CD14-positive monocyte (primary cell): ENCODE measurements around the gene GSTA4. TPM values are rescaled to one million over a fixed set of nuclear protein-coding genes. Genes with fewer than 3 reads are reported as not detected.

Experiments used
- DNase-seq, 3 donors: peaks; one replicate each; pipeline ENCODE4 v3.0.0-alpha.2; 2011 to 2022
- H2AFZ ChIP-seq: 2 replicates; pipeline ENCODE4 v1.6.0; 2012; ENCODE audit warnings: mild to moderate bottlenecking, low read depth, low read length, inconsistent platforms; ENCODE audit not compliant: insufficient read depth, poor library complexity, severe bottlenecking
- H3K27ac ChIP-seq, 2 donors: 1 replicate in 1 of 2; 2 replicates in 1 of 2; pipeline ENCODE4 v1.5.1; 2012 to 2013; ENCODE audit warnings: low read length in 2 of 2, control low read depth in 1 of 2, inconsistent platforms in 1 of 2, low read depth in 1 of 2, mild to moderate bottlenecking in 1 of 2
- H3K27me3 ChIP-seq, 2 donors: one replicate each; pipeline versions ENCODE4 v1.6.0 to v1.6.1; 2011 to 2013; ENCODE audit warnings: low read length in 2 of 2; ENCODE audit not compliant: control insufficient read depth in 2 of 2, insufficient read depth in 2 of 2
- H3K36me3 ChIP-seq, 2 donors: replicated peaks in 1 of 2; 1 replicate in 1 of 2; 2 replicates in 1 of 2; pipeline versions ENCODE4 v1.5.1 to v1.6.1; 2012 to 2013; ENCODE audit warnings: low read length in 2 of 2, control low read depth in 1 of 2, inconsistent platforms in 1 of 2, mild to moderate bottlenecking in 1 of 2; ENCODE audit not compliant: insufficient read depth in 2 of 2, control insufficient read depth in 1 of 2
- H3K4me1 ChIP-seq, 2 donors: 1 replicate in 1 of 2; 2 replicates in 1 of 2; pipeline versions ENCODE4 v1.5.1 to v1.6.1; 2012 to 2013; ENCODE audit warnings: low read length in 2 of 2, control low read depth in 1 of 2, inconsistent platforms in 1 of 2, mild to moderate bottlenecking in 1 of 2, moderate library complexity in 1 of 2; ENCODE audit not compliant: insufficient read depth in 2 of 2, control insufficient read depth in 1 of 2
- H3K4me2 ChIP-seq: replicated peaks from 2 replicates; pipeline ENCODE3; 2012; ENCODE audit warnings: low read length, moderate library complexity, mild to moderate bottlenecking; ENCODE audit not compliant: poor library complexity, severe bottlenecking; ENCODE audit errors: extremely low read depth
- H3K4me3 ChIP-seq, 3 experiments: fragments of 200-600 bp in 1 of 3; sonication (generic) in 1 of 3; replicated peaks in 1 of 3; 1 replicate in 2 of 3; 2 replicates in 1 of 3; pipeline ENCODE4 v1.5.1; 2011 to 2013; ENCODE audit warnings: low read length in 3 of 3, mild to moderate bottlenecking in 3 of 3, control low read depth in 2 of 3, low read depth in 2 of 3, inconsistent platforms in 1 of 3, moderate library complexity in 1 of 3
- H3K79me2 ChIP-seq: 2 replicates; pipeline ENCODE4 v1.6.0; 2012; ENCODE audit warnings: mild to moderate bottlenecking, control low read depth, inconsistent platforms, low read length, moderate library complexity; ENCODE audit not compliant: insufficient read depth
- H3K9ac ChIP-seq: 2 replicates; pipeline ENCODE4 v1.6.0; 2017; ENCODE audit warnings: low read length, mild to moderate bottlenecking; ENCODE audit not compliant: insufficient read depth, poor library complexity, severe bottlenecking
- H3K9me3 ChIP-seq, 2 donors: replicated peaks in 1 of 2; 1 replicate in 1 of 2; 2 replicates in 1 of 2; pipeline versions ENCODE4 v1.5.1 to v1.6.1; 2012 to 2013; ENCODE audit warnings: low read length in 2 of 2, control low read depth in 1 of 2; ENCODE audit not compliant: control insufficient read depth in 1 of 2, insufficient read depth in 1 of 2
- H4K20me1 ChIP-seq: 2 replicates; pipeline ENCODE4 v1.6.0; 2012; ENCODE audit warnings: mild to moderate bottlenecking, low read length, control low read depth, moderate library complexity; ENCODE audit not compliant: insufficient read depth
- H3K27ac Mint-ChIP-seq, 7 donors: one replicate each; pipeline ENCODE4 v1.8.0; 2020; ENCODE audit warnings: mild to moderate bottlenecking in 7 of 7, mixed read lengths in 7 of 7, moderate library complexity in 6 of 7, inconsistent platforms in 2 of 7
- H3K27me3 Mint-ChIP-seq, 3 donors: one replicate each; pipeline ENCODE4 v1.8.0; 2021 to 2022; ENCODE audit warnings: low read depth in 3 of 3, mild to moderate bottlenecking in 3 of 3, mixed read lengths in 3 of 3, moderate library complexity in 3 of 3, inconsistent platforms in 1 of 3
- H3K36me3 Mint-ChIP-seq, 2 donors: one replicate each; pipeline ENCODE4 v1.8.0; 2020; ENCODE audit warnings: mixed read lengths in 2 of 2, inconsistent platforms in 1 of 2, mild to moderate bottlenecking in 1 of 2
- H3K4me1 Mint-ChIP-seq: one replicate; pipeline ENCODE4 v1.8.0; 2020; ENCODE audit warnings: mild to moderate bottlenecking, mixed read lengths
- H3K4me3 Mint-ChIP-seq, 2 donors: one replicate each; pipeline ENCODE4 v1.8.0; 2020; ENCODE audit warnings: mild to moderate bottlenecking in 2 of 2, mixed read lengths in 2 of 2, moderate library complexity in 1 of 2
- H3K9me3 Mint-ChIP-seq, 7 donors: one replicate each; pipeline ENCODE4 v1.8.0; 2020 to 2022; ENCODE audit warnings: mixed read lengths in 7 of 7, mild to moderate bottlenecking in 6 of 7, moderate library complexity in 6 of 7, inconsistent platforms in 2 of 7
- WGBS: methylation state at CpG from one replicate; pipeline ENCODE4 v1.1.5; 2013; ENCODE audit warnings: missing lambda C conversion rate; ENCODE audit not compliant: insufficient coverage; 5-methylcytosine and 5-hydroxymethylcytosine counted together
- intact Hi-C, 2 donors: fragments of 100-400 bp; cut with micrococcal nuclease; formaldehyde crosslinking; loops; one replicate each; pipeline versions ENCODE4 v1.15.0 to v1.15.1; 2023
- polyA plus RNA-seq, 3 donors: library from polyadenylated mRNA; depleted of rRNA in 1 of 3; unstranded in 2 of 3; stranded (reverse) in 1 of 3; fragments of 300-500 nt in 2 of 3; fragments of >200 nt in 1 of 3; fragmentation: Illumina TruSeq in 2 of 3; gene quantifications; 1 replicate in 2 of 3; 2 replicates in 1 of 3; pipeline ENCODE4 v1.2.3, GENCODE V29; 2012 to 2021
- TF ChIP-seq, protein P1 (sequence below): fragments of 200-600 bp; IDR thresholded peaks from one replicate; pipeline ENCODE4 v1.8.0; 2022; ENCODE audit warnings: antibody characterized with exemption, mild to moderate bottlenecking

GSTA4 gene
- polyA plus RNA-seq, 3 donors: 0.34 to 0.41 (median 0.36) TPM

DNA sequence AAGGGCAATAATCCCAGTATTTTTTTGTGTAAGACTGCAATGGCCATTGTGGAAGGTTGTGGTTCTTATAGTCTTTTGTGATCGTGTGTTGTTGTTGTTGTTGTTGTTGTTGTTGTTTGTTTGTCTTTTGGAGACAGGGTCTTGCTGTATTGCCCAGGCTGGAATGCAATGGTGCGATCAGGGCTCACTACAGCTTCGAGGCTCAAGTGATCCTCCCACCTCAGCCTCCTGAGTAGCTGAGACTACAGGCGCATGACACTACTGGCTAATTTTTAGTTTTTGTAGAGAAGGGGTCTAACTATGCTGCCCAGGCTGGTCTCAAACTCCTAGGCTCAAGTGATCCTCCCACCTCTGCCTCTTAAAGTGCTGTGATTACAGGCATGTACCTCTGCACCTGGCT is 3.5 kb upstream of the GSTA4 start:
- Histone ChIP-seq H3K4me2 (no peak overlapping the region), H2AFZ (no peak overlapping the region), H3K9ac (no peak overlapping the region), H3K27ac (no peak overlapping the region), H4K20me1 (no peaks in the 10 kb centered on the region), H3K36me3 (peaks cover 18 to 20% of the 10 kb centered on the region in 2 donors), H3K4me1 (peaks cover 22 to 25% of the 10 kb centered on the region in 2 donors), H3K27me3 (peaks cover 0 to 10% of the 10 kb centered on the region in 2 donors), H3K9me3 (no peaks in the 10 kb centered on the region), H3K79me2 (no peaks in the 10 kb centered on the region), H3K4me3 (no peak overlapping the region)
- intact Hi-C loops: loop anchor here in 1 of 2 donors (5.0 kb wide), 1 partner anchor 576 kb away; the partner anchor contains the start of gene EFHC1
- 94% methylated on average over 3 of the region's 4 CpGs for whole genome bisulfite sequencing
- peaks cover 30% of the 10 kb centered on the region for H3K4me1 Mint-ChIP-seq
- H3K27me3 Mint-ChIP-seq: peaks cover 12 to 16% (median 13%) of the 10 kb centered on the region in 3 donors
- H3K4me3 Mint-ChIP-seq: no peak overlapping the region
- peaks cover 8 to 12% of the 10 kb centered on the region in 2 donors for H3K36me3 Mint-ChIP-seq
- TF ChIP-seq, protein P1, sequence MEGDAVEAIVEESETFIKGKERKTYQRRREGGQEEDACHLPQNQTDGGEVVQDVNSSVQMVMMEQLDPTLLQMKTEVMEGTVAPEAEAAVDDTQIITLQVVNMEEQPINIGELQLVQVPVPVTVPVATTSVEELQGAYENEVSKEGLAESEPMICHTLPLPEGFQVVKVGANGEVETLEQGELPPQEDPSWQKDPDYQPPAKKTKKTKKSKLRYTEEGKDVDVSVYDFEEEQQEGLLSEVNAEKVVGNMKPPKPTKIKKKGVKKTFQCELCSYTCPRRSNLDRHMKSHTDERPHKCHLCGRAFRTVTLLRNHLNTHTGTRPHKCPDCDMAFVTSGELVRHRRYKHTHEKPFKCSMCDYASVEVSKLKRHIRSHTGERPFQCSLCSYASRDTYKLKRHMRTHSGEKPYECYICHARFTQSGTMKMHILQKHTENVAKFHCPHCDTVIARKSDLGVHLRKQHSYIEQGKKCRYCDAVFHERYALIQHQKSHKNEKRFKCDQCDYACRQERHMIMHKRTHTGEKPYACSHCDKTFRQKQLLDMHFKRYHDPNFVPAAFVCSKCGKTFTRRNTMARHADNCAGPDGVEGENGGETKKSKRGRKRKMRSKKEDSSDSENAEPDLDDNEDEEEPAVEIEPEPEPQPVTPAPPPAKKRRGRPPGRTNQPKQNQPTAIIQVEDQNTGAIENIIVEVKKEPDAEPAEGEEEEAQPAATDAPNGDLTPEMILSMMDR: no peak
- H3K27ac Mint-ChIP-seq: no peak overlapping the region
- no peak for DNase-seq
- peaks cover 0 to 3% (median 0%) of the 10 kb centered on the region in 7 donors for H3K9me3 Mint-ChIP-seq

DNA sequence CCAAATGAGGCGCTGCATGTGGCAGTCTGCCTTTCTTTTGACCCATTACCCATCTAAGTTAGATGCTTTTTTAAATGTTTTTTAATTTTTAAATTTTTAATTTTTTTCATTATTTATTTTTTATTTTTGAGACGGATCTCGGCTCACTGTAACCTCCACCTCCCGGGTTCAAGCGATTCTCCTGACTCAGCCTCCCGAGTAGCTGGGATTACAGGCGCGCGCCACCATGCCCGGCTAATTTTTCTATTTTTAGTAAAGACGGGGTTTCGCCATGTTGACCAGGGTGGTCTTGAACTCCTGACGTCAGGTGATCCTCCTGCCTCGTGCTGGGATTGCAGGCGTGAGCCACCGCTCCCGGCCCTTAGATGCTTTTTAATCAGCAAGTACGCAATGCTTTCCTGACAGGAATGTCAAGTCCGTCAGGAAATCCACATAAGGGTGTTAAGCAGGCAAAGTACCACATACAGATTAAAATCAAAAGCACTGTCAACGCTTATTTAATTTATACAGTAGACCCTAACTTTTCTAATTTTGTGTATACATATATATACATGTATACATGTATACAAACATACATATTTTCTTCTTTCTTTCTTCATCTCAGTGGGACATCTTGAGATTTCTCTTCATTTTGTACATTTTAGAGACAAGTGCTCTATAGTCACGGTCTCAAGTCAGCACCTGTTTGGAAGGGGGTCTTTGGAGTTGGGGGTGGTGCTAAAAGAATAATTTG is 995 bp upstream of the GSTA4 start:
- H3K4me3 Mint-ChIP-seq: peak overlapping the region; percentile 93 to 100
- peak overlapping the region; percentile 94 to 98 (median 97) for H3K27ac Mint-ChIP-seq
- H3K79me2 ChIP-seq: no peaks in the 10 kb centered on the region
- H3K9me3 ChIP-seq: no peaks in the 10 kb centered on the region
- H3K36me3 Mint-ChIP-seq: no peaks in the 10 kb centered on the region
- TF ChIP-seq, protein P1: no peak
- no peak overlapping the region for H2AFZ ChIP-seq
- DNase-seq: peak in 2 of 3 donors; percentile 25 to 48
- 6% methylated on average over 17 of the region's 21 CpGs for WGBS
- H3K4me1 ChIP-seq: peaks cover 22 to 25% of the 10 kb centered on the region in 2 donors
- intact Hi-C loops: loop anchor here (2.0 to 5.0 kb wide), 2 partner anchors 67 to 574 kb away; partner anchors contain the start of gene EFHC1 (in 1 of the 2)
- peaks cover 0 to 14% of the 10 kb centered on the region in 2 donors for H3K27me3 ChIP-seq
- H3K9me3 Mint-ChIP-seq: peaks cover 0 to 3% (median 0%) of the 10 kb centered on the region in 7 donors
- H3K27me3 Mint-ChIP-seq: peaks cover 21 to 23% (median 21%) of the 10 kb centered on the region in 3 donors
- no peaks in the 10 kb centered on the region for H3K36me3 ChIP-seq
- no peaks in the 10 kb centered on the region for H4K20me1 ChIP-seq
- H3K4me1 Mint-ChIP-seq: peaks cover 39% of the 10 kb centered on the region
- H3K4me2 ChIP-seq: peak overlapping the region; percentile 94
- H3K4me3 ChIP-seq: peak overlapping the region; percentile 3 to 83 (median 44)
- peak overlapping the region; percentile 90 to 97 for H3K27ac ChIP-seq
- H3K9ac ChIP-seq: peak overlapping the region; percentile 77
